A673 (cell line): ENCODE data around the gene KPNB1. TPM values are rescaled to one million over a fixed set of nuclear protein-coding genes. Genes with fewer than 3 reads are reported as not detected.

Experiments used
- BruUV-seq: library from RNA; stranded (reverse); fragments of 400-500 nt; replicated peaks from 2 replicates; lab custom pipeline; 2021; lab: Mats Ljungman, UMichigan
- CTCF ChIA-PET: fragments of 300-600 bp; sonication (Branson Sonifier 250); formaldehyde crosslinking; loops from one replicate; lab custom pipeline; 2022; ENCODE audit warnings: antibody characterized with exemption; lab: Charles Lee
- POLR2A ChIA-PET: fragments of 300-600 bp; sonication (Branson Sonifier 250); formaldehyde crosslinking; loops from one replicate; lab custom pipeline; 2022; ENCODE audit warnings: antibody characterized with exemption; ENCODE audit not compliant: low non-redundant PET; lab: Charles Lee
- DNase-seq: peaks from one replicate; pipeline ENCODE4 v3.0.0-alpha.2; 2015; ENCODE audit warnings: low spot score
- H3K27ac ChIP-seq: fragments of 200-600 bp; sonication (generic); 2 replicates; pipeline ENCODE4 v1.5.1; 2016; ENCODE audit warnings: mixed run types, low read depth, mild to moderate bottlenecking, mixed read lengths, antibody characterized with exemption, low read length; ENCODE audit not compliant: poor library complexity, severe bottlenecking
- H3K27me3 ChIP-seq: fragments of 200-600 bp; sonication (generic); replicated peaks from 2 replicates; pipeline ENCODE4 v1.6.1; 2017; ENCODE audit warnings: mixed run types, low read depth, mild to moderate bottlenecking, mixed read lengths, antibody characterized with exemption, low read length; ENCODE audit not compliant: insufficient read depth, poor library complexity
- H3K36me3 ChIP-seq: fragments of 200-600 bp; sonication (generic); 2 replicates; pipeline ENCODE4 v1.6.1; 2016; ENCODE audit warnings: mixed run types, mild to moderate bottlenecking, mixed read lengths, antibody characterized with exemption, low read length; ENCODE audit not compliant: insufficient read depth, poor library complexity, severe bottlenecking
- H3K4me1 ChIP-seq: fragments of 200-600 bp; sonication (generic); 2 replicates; pipeline ENCODE4 v1.6.1; 2017; ENCODE audit warnings: mixed run types, mild to moderate bottlenecking, mixed read lengths, antibody characterized with exemption, low read length; ENCODE audit not compliant: insufficient read depth, poor library complexity, severe bottlenecking
- H3K4me3 ChIP-seq: fragments of 200-600 bp; sonication (generic); 2 replicates; pipeline ENCODE4 v1.5.1; 2016; ENCODE audit warnings: low read depth, mixed run types, mild to moderate bottlenecking, mixed read lengths, low read length; ENCODE audit not compliant: poor library complexity, severe bottlenecking
- H3K9me3 ChIP-seq: fragments of 200-600 bp; sonication (generic); 2 replicates; pipeline ENCODE4 v1.6.1; 2016; ENCODE audit warnings: mixed run types, low read depth, mild to moderate bottlenecking, mixed read lengths, antibody characterized with exemption, low read length; ENCODE audit not compliant: poor library complexity, severe bottlenecking
- EZH2 ChIP-seq: fragments of 200-600 bp; sonication (generic); IDR thresholded peaks from 2 replicates; pipeline ENCODE4 v1.6.1; 2017; ENCODE audit warnings: borderline replicate concordance, low read depth, mild to moderate bottlenecking, mixed read lengths, antibody characterized with exemption, low read length; ENCODE audit not compliant: poor library complexity, severe bottlenecking
- intact Hi-C: fragments of 100-400 bp; cut with micrococcal nuclease; formaldehyde crosslinking; loops from one replicate; pipeline ENCODE4 v1.10.0; 2022; ENCODE audit not compliant: unreplicated experiment
- total RNA-seq: library from RNA; stranded (reverse); gene quantifications from 2 replicates; pipeline ENCODE4 v1.2.3, GENCODE V29; 2021
- TF ChIP-seq, protein P1 (sequence below): fragments of 300-800, 200-600 bp; sonication (generic); conservative IDR thresholded peaks from 2 replicates; pipeline ENCODE4 v1.5.1; 2017; ENCODE audit warnings: low read depth, mild to moderate bottlenecking, antibody characterized with exemption, low read length, moderate library complexity, mixed read lengths

The KPNB1 gene
- total RNA-seq, 1 experiment from 2014 or later, result 429 TPM

DNA sequence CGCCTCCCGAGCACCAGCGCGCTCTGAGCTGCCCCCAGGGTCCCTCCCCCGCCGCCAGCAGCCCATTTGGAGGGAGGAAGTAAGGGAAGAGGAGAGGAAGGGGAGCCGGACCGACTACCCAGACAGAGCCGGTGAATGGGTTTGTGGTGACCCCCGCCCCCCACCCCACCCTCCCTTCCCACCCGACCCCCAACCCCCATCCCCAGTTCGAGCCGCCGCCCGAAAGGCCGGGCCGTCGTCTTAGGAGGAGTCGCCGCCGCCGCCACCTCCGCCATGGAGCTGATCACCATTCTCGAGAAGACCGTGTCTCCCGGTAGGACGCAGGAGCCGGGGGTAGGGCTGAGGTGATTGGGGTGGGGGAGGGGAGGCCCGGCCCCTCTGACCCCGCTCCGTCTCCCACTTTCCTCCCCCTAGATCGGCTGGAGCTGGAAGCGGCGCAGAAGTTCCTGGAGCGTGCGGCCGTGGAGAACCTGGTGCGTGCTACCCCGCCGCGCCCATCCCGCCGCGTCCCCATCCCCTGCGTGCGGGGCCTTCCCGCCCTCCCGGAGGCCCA lies 329 bp downstream of the KPNB1 start:
- BruUV-seq, result no TSS peak
- Histone ChIP-seq H3K27me3 (no peaks in the 10 kb centered on the region), H3K9me3 (no peaks in the 10 kb centered on the region), H3K4me1 (peaks cover 22% of the 10 kb centered on the region), H3K36me3 (peaks cover 42% of the 10 kb centered on the region), H3K4me3 (peak overlapping the region; percentile 69), H3K27ac (peak overlapping the region; percentile 80)
- ChIA-PET POLR2A (interaction anchor here (0.6 kb wide), 1 partner anchor 9 kb away, joined by 4 read pairs; no protein-coding TSS in a partner anchor), CTCF (no interaction called here)
- intact Hi-C loops, result no loop called here
- no peak for DNase-seq
- no peak for TF ChIP-seq EZH2
- TF ChIP-seq, protein P1, sequence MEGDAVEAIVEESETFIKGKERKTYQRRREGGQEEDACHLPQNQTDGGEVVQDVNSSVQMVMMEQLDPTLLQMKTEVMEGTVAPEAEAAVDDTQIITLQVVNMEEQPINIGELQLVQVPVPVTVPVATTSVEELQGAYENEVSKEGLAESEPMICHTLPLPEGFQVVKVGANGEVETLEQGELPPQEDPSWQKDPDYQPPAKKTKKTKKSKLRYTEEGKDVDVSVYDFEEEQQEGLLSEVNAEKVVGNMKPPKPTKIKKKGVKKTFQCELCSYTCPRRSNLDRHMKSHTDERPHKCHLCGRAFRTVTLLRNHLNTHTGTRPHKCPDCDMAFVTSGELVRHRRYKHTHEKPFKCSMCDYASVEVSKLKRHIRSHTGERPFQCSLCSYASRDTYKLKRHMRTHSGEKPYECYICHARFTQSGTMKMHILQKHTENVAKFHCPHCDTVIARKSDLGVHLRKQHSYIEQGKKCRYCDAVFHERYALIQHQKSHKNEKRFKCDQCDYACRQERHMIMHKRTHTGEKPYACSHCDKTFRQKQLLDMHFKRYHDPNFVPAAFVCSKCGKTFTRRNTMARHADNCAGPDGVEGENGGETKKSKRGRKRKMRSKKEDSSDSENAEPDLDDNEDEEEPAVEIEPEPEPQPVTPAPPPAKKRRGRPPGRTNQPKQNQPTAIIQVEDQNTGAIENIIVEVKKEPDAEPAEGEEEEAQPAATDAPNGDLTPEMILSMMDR, result no peak

DNA sequence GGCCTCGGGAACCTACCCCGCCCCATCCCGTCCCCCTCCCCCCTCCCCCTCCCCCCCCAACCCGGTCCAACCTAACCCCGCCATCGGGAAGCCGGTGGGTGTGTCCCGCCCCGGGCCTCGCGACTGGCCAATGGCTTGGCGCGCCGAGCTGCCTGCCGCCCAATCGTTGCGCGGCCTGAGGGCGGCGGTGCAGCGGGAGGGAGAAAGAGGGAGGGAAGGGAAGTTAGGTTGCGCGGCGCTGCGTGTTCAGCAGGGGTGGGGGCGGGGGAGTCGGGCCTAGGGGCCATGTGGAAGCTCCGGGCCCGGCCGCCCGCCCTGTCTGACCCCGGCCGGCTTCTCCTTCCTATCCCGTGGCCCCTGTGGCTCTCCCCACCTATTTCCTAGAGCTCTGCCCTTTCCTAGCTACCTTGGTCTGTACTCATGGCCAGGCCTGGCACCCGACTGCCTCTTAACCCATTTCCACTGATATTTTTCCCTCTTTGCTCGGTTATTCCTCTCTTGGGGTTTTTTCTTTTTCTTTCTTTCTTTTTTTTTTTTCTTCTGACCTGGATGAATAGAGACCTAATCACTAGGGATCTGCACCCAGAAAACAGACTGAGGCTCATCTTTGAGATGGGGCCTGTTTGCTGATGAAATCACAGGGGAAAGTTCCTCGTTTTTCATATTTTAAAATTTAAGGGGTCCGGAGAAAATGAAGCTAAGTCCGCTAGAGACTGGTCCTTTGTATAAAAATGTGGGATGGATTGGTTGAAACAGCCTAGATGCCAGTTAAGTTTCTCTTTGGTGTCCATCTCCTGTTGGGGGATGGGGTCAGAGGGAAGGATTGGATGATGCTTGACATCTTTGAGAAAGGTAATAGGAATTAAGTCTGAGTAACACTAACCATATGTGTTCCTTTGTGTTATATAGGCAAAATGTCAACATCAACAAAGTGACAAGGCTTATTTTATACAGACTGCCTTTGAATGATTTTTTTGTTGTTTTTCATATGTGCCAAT lies 1.1 kb downstream of the KPNB1 start:
- peak overlapping the region; percentile 85 for H3K27ac ChIP-seq
- peak; percentile 95 for DNase-seq
- H3K9me3 ChIP-seq, result no peaks in the 10 kb centered on the region
- ChIA-PET CTCF (no interaction called here), POLR2A (no interaction called here)
- H3K27me3 ChIP-seq, result no peaks in the 10 kb centered on the region
- TF ChIP-seq, protein P1, result no peak
- TF ChIP-seq EZH2, result no peak
- H3K4me1 ChIP-seq, result peaks cover 22% of the 10 kb centered on the region
- TSS peak; percentile 48 for BruUV-seq
- peak overlapping the region; percentile 69 for H3K4me3 ChIP-seq
- peaks cover 49% of the 10 kb centered on the region for H3K36me3 ChIP-seq
- intact Hi-C loops, result no loop called here

DNA sequence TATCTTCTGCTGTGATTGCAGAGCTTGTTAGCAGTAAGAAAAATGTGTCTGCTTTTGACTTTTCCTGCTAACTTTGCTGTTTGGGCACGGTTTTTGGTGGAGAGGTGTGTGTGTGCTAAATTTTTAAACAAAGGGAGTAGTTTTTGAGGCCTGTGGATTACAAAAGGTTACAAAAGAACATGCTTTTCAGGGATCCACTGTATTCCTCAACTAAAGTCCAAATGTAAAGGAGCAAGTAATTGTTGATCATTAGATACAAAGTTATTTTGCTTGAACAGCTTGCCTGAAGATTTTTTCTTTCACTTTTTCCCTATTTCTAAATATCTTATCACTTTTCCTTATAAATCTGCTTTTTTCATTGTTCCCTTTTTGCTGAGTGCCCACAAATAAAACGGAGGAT lies 2.0 kb downstream of the KPNB1 start:
- no peak for TF ChIP-seq EZH2
- TF ChIP-seq, protein P1, result no peak
- H3K9me3 ChIP-seq, result no peaks in the 10 kb centered on the region
- H3K27me3 ChIP-seq, result no peaks in the 10 kb centered on the region
- no TSS peak for BruUV-seq
- peak overlapping the region; percentile 69 for H3K4me3 ChIP-seq
- ChIA-PET CTCF (no interaction called here), POLR2A (no interaction called here)
- peaks cover 58% of the 10 kb centered on the region for H3K36me3 ChIP-seq
- no peak for DNase-seq
- peaks cover 22% of the 10 kb centered on the region for H3K4me1 ChIP-seq
- peak overlapping the region; percentile 85 for H3K27ac ChIP-seq
- intact Hi-C loops, result no loop called here
